NCI-H2081 treated with DMSO at 0.1 percent for 48 hours (cell line): ENCODE measurements around the gene SAMD4B.

Experiments used
- DNase-seq: peaks from one replicate; lab custom pipeline; 2025; lab: John Stamatoyannopoulos, UW

SAMD4B gene

DNA sequence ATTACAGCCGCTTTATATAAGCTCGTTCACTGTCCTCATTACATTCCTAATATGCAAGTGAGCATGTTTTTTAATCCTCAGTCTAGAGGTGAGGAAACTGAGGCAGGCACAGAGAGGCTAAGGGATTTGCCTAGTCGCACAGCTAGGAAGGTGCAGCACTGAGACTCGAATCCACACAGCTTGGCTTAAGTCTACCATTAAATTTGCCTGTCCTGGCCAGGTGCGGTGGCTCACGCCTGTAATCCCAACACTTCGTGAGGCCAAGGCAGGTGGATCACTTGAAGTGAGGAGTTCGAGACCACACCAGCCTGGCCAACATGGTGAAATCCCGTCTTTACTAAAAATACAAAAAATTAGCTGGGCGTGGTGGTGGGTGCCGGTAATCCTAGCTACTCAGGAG is 85.5 kb downstream of the SAMD4B start:
- DNase-seq = no peak

DNA sequence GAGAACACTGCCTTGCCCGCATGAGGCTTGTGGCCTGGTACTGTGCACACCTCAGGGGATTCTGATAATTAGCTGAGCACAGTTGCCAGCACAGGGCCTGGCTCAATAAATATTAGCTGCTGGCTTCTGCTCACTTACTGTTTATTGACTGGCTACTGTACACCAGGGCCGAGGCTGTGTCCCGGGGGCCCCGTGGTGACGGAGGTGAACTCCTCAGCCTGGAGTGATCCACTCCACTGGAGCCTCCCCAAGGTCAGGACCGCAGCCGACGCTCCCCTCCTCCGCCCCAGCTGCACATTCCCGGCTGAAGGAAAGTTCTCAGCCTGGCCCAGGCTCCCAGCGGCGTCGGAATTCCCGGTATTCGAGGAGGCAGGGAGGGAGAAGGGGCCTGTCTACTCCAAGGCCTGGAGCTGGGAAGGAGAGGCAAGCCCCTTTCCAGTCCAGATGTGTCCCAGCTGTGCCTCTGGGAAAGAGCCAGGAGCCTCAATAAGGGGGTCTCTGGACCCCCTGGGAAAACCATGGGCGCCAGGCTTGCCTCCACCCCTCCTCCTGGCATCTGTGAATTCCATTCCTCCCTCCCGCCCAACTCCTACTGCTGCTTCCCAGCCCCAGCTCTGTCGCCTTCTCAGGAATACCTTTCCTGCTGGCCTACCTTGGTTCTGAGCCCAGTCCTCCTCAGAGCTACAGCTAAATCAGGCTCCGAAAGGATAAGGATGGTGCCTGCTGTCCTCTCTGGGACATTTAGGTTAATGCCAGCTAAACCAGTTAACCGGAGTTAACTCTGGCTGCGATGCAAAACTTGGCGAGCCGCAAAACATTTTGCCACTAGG is 86.3 kb downstream of the SAMD4B start:
- no peak for DNase-seq

DNA sequence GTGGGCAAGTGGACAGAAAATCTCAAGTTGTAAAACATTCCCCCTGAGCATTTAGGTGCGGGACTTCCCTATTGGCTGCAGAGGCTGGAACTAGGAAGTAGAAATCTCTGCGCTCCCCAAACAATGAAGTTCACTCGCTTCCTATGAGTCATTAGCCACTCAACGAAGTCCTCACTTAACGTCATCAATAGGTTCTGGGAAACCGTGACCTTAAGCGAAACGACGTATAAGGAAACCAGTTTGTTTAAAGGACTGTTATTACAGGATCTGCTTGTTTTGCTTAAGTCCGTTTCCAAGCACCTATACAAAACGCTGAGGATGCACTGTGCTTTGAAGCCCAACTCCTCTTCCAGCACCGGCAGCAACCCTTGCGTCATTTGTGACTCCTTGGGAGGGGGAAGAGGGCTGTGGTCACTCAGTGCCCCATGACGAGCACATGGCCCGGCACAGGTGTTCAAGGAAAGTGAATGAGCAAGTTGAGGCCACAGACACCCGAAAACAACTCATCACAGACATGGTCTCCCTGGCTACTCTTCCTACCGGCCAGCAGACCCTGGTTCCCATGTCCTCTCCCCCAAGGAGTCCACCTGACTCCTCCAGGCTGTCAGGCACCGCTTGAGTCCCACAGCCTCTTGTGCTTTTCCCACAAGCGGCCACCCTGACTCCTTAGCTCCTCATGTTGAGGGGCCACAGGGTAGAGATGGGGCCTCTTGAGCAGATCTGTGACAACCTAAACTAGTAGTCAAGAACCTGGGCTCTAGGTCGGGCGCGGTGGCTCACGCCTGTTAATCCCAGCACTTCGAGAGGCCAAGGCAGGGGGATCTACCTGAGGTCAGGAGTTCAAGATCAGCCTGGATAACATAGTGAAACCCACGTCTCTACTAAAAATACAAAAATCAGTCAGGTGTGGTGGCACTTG is 88.7 kb downstream of the SAMD4B start:
- DNase-seq = no peak

DNA sequence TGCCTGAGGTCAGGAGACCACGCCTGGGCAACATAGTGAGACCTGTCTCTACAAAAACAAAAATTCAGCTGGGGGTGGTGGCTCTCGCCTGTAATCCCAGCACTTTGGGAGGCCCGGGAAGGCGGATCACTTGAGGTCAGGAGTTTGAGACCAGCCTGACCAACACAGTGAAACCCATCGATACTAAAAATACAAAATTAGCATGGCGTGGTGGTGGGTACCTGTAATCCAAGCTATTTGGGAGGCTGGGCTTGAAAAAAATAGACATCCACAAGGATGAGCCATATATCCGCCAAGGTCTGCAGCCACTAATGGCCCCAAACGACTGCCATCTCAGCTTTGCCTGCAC is 90.4 kb downstream of the SAMD4B start:
- no peak for DNase-seq

DNA sequence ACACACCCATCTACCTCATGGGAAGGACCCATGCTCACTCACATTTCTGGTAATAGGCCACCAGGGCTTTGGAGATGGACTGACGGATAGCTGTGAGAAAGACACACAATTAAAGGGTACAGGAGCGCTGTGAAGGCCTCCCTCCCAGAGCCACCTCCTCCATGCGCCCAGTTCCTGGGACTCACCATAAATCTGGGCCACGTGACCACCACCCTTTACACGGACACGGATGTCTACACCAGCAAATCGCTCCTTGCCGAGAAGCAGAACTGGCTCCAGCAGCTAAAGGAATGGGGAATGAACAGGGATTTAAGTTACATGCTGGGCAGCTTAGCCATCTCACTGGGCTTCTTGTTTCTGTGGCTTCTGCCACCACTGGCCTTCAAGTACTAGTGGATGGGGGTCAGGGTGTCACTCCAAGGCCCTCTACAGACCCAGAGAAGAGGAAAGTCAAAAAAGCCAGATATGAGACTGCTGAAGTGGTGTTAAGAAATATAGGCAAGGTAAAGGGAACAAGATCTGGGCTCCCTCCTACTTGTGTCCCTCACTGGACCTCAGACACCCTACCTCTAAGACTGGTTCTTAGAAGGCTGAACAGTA is 91.4 kb downstream of the SAMD4B start:
- no peak for DNase-seq

DNA sequence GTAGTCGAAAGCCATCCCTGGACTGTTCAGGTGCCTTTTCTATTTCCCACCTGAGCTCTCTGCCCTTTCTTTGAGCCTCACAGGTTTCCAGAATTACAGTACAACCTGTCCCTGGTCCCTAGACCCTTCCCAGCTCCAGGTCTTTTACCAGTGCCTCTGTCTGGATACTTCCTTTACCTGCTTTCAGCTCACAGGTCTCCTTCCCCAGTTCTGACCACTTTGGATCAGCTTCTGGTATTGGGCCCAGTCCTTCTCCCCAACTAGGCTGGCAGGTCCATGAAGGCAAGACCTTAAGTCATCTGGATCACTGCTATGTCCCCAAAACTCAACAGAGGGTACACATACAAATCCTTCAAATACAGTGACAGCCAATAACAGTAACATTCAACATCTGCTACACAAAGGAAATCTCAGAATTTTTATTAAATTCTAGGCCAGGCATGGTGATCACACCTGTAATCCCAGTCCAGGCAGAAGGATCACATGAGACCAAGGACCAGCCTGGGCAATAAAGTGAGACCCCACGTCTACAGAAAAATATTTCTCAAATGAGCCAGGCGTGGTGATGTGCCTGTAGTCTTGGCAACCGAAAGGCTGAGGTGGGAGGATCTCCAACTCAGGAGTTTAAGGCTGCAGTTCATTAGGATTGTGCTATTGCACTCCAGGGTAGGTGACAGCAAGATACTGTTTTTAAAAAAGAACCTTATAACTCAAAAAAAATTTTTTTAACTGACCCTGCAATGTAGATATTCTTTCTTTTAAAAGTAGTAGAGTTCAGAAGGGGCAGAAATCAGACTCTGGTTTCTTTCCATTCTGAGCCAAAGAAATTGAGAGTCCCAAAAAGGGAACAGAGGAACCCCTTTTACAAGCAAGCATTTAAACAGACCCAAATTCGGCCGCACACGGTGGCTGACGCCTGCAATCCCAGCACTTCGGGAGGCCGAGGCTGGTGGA is 92.2 kb downstream of the SAMD4B start:
- no peak for DNase-seq
